Tibial nerve (tissue), 4 donors: ENCODE results near the gene FAM136A. TPM values are rescaled to one million over a fixed set of nuclear protein-coding genes. Genes with fewer than 3 reads are reported as not detected.
"Not testable (repeated sequence)": the region's sequence is repeated elsewhere in the genome, so short reads cannot be mapped to it uniquely, and the experiment has no call there.

Source experiments
- DNase-seq, 2 donors: peaks; one replicate each; pipeline ENCODE4 v3.0.0-alpha.2; 2019; ENCODE audit warnings: low spot score in 2 of 2
- H3K27ac ChIP-seq, 4 donors: fragments of 200-600 bp; sonication (generic) in 3 of 4; one replicate each; pipeline ENCODE4 v1.5.1; 2017 to 2019; ENCODE audit warnings: mild to moderate bottlenecking in 1 of 4
- H3K27me3 ChIP-seq, 2 donors: fragments of 200-600 bp; sonication (generic) in 1 of 2; one replicate each; pipeline versions ENCODE4 v1.5.1 to v1.6.0; 2017 to 2019
- H3K36me3 ChIP-seq, 3 donors: fragments of 200-600 bp; sonication (generic); one replicate each; pipeline ENCODE4 v1.5.1; 2018 to 2019
- H3K4me1 ChIP-seq, 4 donors: fragments of 200-600 bp; sonication (generic) in 3 of 4; one replicate each; pipeline ENCODE4 v1.5.1; 2017 to 2019
- H3K4me3 ChIP-seq, 4 donors: fragments of 200-600 bp; sonication (generic) in 3 of 4; one replicate each; pipeline ENCODE4 v1.5.1; 2017 to 2019; ENCODE audit warnings: mild to moderate bottlenecking in 1 of 4, moderate library complexity in 1 of 4
- H3K9me3 ChIP-seq, 4 donors: fragments of 200-600 bp; sonication (generic) in 3 of 4; one replicate each; pipeline ENCODE4 v1.5.1; 2017 to 2019
- CTCF ChIP-seq, 5 experiments: fragments of 200-600 bp in 3 of 5; fragments of 450-650 bp in 2 of 5; sonication (generic) in 3 of 5; IDR thresholded peaks; one replicate each; pipeline ENCODE4 v1.5.1; 2016 to 2019; ENCODE audit warnings: antibody characterized with exemption in 5 of 5, mild to moderate bottlenecking in 3 of 5, moderate library complexity in 2 of 5
- EP300 ChIP-seq, 2 donors: sonication (generic); formaldehyde crosslinking; IDR thresholded peaks; one replicate each; pipeline ENCODE4 v1.6.1; 2017; ENCODE audit warnings: antibody characterized with exemption in 2 of 2, mild to moderate bottlenecking in 1 of 2
- POLR2A ChIP-seq, 2 donors: fragments of 450-650 bp; IDR thresholded peaks; one replicate each; pipeline ENCODE4 v1.6.1; 2017; ENCODE audit warnings: antibody characterized with exemption in 2 of 2, mild to moderate bottlenecking in 2 of 2, moderate library complexity in 2 of 2
- WGBS, 2 donors: methylation state at CpG; one replicate each; pipeline ENCODE4 v1.1.5; 2018; 5-methylcytosine and 5-hydroxymethylcytosine counted together
- total RNA-seq, 4 donors: library from RNA; depleted of rRNA; stranded (reverse); fragments of >200 nt; gene quantifications; one replicate each; pipeline ENCODE4 v1.1.0, GENCODE V29; 2016

Gene FAM136A
- total RNA-seq, 4 donors from 2014 or later = 8.2 to 18.3 (median 13.5) TPM

- Histone ChIP-seq H3K27me3 (no peaks in the 10 kb centered on the region), H3K36me3 (peaks cover 0 to 42% (median 0%) of the 10 kb centered on the region in 3 donors), H3K9me3 (no peaks in the 10 kb centered on the region), H3K4me1 (peaks cover 0 to 17% (median 6%) of the 10 kb centered on the region in 4 donors), H3K4me3 (peak overlapping the region; percentile 85 to 88 (median 85)), H3K27ac (peak overlapping the region in 3 of 4 donors; percentile 85 to 90 (median 88))
- no peak for DNase-seq
- WGBS, 2 donors = 53 to 62% methylated on average over 10 of the region's 10 CpGs
- TF ChIP-seq POLR2A (IDR thresholded peaks at IDR 0.05) (no peak), CTCF (IDR thresholded peaks at IDR 0.05) (no peak), EP300 (IDR thresholded peaks at IDR 0.05) (no peak)
These were observed 1.0 kb downstream of the FAM136A start for GRCh38 chr2:70300771-70301343.

GRCh38 chr2:70297828-70298227, 4.0 kb downstream of the FAM136A start:
- peaks cover 0 to 20% (median 8%) of the 10 kb centered on the region in 4 donors for H3K4me1 ChIP-seq
- not testable (repeated sequence) for H3K4me3 ChIP-seq, DNase-seq, H3K27ac ChIP-seq, H3K27me3 ChIP-seq, H3K9me3 ChIP-seq
- H3K36me3 ChIP-seq = peaks cover 0 to 42% (median 0%) of the 10 kb centered on the region in 3 donors
- 88% methylated on average over 4 of the region's 4 CpGs for WGBS, 2 donors

GRCh38 chr2:70283500-70284191, 18.2 kb downstream of the FAM136A start:
- Histone ChIP-seq H3K4me3 (no peak overlapping the region), H3K27ac (no peak overlapping the region), H3K4me1 (no peaks in the 10 kb centered on the region), H3K9me3 (no peaks in the 10 kb centered on the region), H3K27me3 (no peaks in the 10 kb centered on the region), H3K36me3 (peaks cover 9 to 97% (median 14%) of the 10 kb centered on the region in 3 donors)
- 92 to 96% methylated on average over 5 of the region's 5 CpGs for WGBS, 2 donors
- TF ChIP-seq POLR2A (IDR thresholded peaks at IDR 0.05) = no peak
- no peak for TF ChIP-seq CTCF (IDR thresholded peaks at IDR 0.05)
- TF ChIP-seq EP300 (IDR thresholded peaks at IDR 0.05) = no peak
- DNase-seq = no peak

- Histone ChIP-seq H3K27me3 (no peaks in the 10 kb centered on the region), H3K4me1 (no peaks in the 10 kb centered on the region), H3K27ac (no peak overlapping the region), H3K36me3 (peaks cover 9 to 97% (median 10%) of the 10 kb centered on the region in 3 donors), H3K9me3 (no peaks in the 10 kb centered on the region), H3K4me3 (no peak overlapping the region)
- DNase-seq = no peak
- TF ChIP-seq CTCF (IDR thresholded peaks at IDR 0.05) (no peak), EP300 (IDR thresholded peaks at IDR 0.05) (no peak), POLR2A (IDR thresholded peaks at IDR 0.05) (no peak)
- WGBS, 2 donors = 88 to 89% methylated on average over 5 of the region's 5 CpGs
These were observed 19.4 kb downstream of the FAM136A start for GRCh38 chr2:70282439-70282838.

- no peak overlapping the region for H3K4me3 ChIP-seq
- no peaks in the 10 kb centered on the region for H3K4me1 ChIP-seq
- 75 to 97% methylated on average over 2 of the region's 2 CpGs for whole genome bisulfite sequencing, 2 donors
- H3K27me3 ChIP-seq = no peaks in the 10 kb centered on the region
- no peak for TF ChIP-seq EP300 (IDR thresholded peaks at IDR 0.05)
- TF ChIP-seq CTCF (IDR thresholded peaks at IDR 0.05) = no peak
- TF ChIP-seq POLR2A (IDR thresholded peaks at IDR 0.05) = no peak
- H3K27ac ChIP-seq = no peak overlapping the region
- H3K9me3 ChIP-seq = no peaks in the 10 kb centered on the region
- H3K36me3 ChIP-seq = peaks cover 11 to 97% (median 17%) of the 10 kb centered on the region in 3 donors
- no peak for DNase-seq
These were observed 21.5 kb downstream of the FAM136A start for GRCh38 chr2:70280242-70280798.
